Gastroesophageal sphincter (tissue), 4 donors: Measurements from ENCODE around the gene PTBP1. TPM values are rescaled to one million over a fixed set of nuclear protein-coding genes. Genes with fewer than 3 reads are reported as not detected.

Experiments used
- ATAC-seq: fragments of 150-250 bp; one replicate; pipeline ENCODE4 v1.9.1; 2016; ENCODE audit warnings: mild to moderate bottlenecking, moderate library complexity
- H3K27ac ChIP-seq, 4 donors: fragments of 200-600 bp; sonication (generic) in 3 of 4; 1 replicate in 3 of 4; 2 replicates in 1 of 4; pipeline ENCODE4 v1.5.1; 2016 to 2019
- H3K27me3 ChIP-seq: fragments of 200-600 bp; sonication (generic); one replicate; pipeline ENCODE4 v1.5.1; 2019
- H3K36me3 ChIP-seq, 2 donors: fragments of 200-600 bp; sonication (generic); one replicate each; pipeline ENCODE4 v1.5.1; 2019; ENCODE audit warnings: control low read depth in 1 of 2
- H3K4me1 ChIP-seq, 3 donors: fragments of 200-600 bp; sonication (generic); 1 replicate in 2 of 3; 2 replicates in 1 of 3; pipeline ENCODE4 v1.5.1; 2016 to 2019; ENCODE audit warnings: control low read depth in 2 of 3
- H3K4me3 ChIP-seq, 2 donors: fragments of 200-600 bp; sonication (generic); one replicate each; pipeline ENCODE4 v1.5.1; 2019; ENCODE audit warnings: mild to moderate bottlenecking in 1 of 2, moderate library complexity in 1 of 2
- H3K9me3 ChIP-seq, 3 donors: fragments of 200-600 bp; sonication (generic); one replicate each; pipeline ENCODE4 v1.5.1; 2017 to 2019; ENCODE audit warnings: control low read depth in 2 of 3
- EP300 ChIP-seq: sonication (generic); formaldehyde crosslinking; IDR thresholded peaks from one replicate; pipeline ENCODE4 v1.6.1; 2017; ENCODE audit warnings: antibody characterized with exemption, mild to moderate bottlenecking
- POLR2A ChIP-seq, 2 donors: fragments of 450-650 bp; IDR thresholded peaks; one replicate each; pipeline ENCODE4 v1.6.1; 2017; ENCODE audit warnings: antibody characterized with exemption in 2 of 2, mild to moderate bottlenecking in 2 of 2, moderate library complexity in 1 of 2
- POLR2AphosphoS5 ChIP-seq: sonication (generic); formaldehyde crosslinking; IDR thresholded peaks from one replicate; pipeline ENCODE4 v1.6.1; 2017; ENCODE audit warnings: antibody characterized with exemption
- WGBS, 2 donors: methylation state at CpG; one replicate each; pipeline ENCODE4 v1.1.5; 2018; ENCODE audit warnings: low coverage in 1 of 2; 5-methylcytosine and 5-hydroxymethylcytosine counted together
- total RNA-seq, 4 donors: library from RNA; depleted of rRNA; stranded (reverse); fragments of >200 nt; gene quantifications; one replicate each; pipeline ENCODE4 v1.1.0, GENCODE V29; 2016
- TF ChIP-seq, protein P1 (sequence below), 4 experiments: fragments of 200-600 bp in 2 of 4; fragments of 450-650 bp in 2 of 4; sonication (generic) in 1 of 4; IDR thresholded peaks; one replicate each; pipeline ENCODE4 v1.5.1; 2017 to 2019; ENCODE audit warnings: antibody characterized with exemption in 4 of 4, mild to moderate bottlenecking in 2 of 4, moderate library complexity in 2 of 4

The PTBP1 gene
- total RNA-seq, 4 donors from 2014 or later = 68.6 to 95.6 (median 79.3) TPM

DNA sequence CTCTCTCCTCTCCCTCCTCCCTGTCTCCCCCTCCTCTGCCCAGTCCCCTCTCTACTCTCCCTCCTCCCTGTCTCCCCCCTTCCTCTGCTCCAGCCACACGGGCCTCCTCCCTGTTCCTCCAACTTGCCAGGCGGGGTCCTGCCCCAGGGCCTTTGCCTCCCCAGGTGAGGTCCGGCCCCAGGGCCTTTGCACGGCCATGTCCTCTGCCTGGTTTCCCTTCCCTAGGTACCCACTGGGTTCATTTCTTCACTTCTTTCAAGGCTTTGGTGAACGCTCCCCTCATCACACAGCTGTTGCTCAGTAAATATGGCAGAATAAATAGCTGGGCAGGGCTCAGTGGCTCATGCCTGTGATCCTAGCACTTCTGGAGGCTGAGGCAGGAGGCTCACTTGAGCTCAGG lies 25.2 kb upstream of the PTBP1 start:
- Histone ChIP-seq H3K27ac (no peak overlapping the region), H3K36me3 (no peaks in the 10 kb centered on the region), H3K4me3 (no peak overlapping the region), H3K4me1 (peaks cover 0 to 11% (median 0%) of the 10 kb centered on the region in 3 donors), H3K9me3 (no peaks in the 10 kb centered on the region), H3K27me3 (peaks cover 28% of the 10 kb centered on the region)
- no peak for ATAC-seq
- WGBS, 2 donors = no CpG with 5 or more reads among the region's 5 CpGs
- no peak for TF ChIP-seq POLR2AphosphoS5
- TF ChIP-seq POLR2A (IDR thresholded peaks at IDR 0.05) = no peak
- TF ChIP-seq, protein P1, sequence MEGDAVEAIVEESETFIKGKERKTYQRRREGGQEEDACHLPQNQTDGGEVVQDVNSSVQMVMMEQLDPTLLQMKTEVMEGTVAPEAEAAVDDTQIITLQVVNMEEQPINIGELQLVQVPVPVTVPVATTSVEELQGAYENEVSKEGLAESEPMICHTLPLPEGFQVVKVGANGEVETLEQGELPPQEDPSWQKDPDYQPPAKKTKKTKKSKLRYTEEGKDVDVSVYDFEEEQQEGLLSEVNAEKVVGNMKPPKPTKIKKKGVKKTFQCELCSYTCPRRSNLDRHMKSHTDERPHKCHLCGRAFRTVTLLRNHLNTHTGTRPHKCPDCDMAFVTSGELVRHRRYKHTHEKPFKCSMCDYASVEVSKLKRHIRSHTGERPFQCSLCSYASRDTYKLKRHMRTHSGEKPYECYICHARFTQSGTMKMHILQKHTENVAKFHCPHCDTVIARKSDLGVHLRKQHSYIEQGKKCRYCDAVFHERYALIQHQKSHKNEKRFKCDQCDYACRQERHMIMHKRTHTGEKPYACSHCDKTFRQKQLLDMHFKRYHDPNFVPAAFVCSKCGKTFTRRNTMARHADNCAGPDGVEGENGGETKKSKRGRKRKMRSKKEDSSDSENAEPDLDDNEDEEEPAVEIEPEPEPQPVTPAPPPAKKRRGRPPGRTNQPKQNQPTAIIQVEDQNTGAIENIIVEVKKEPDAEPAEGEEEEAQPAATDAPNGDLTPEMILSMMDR (IDR thresholded peaks at IDR 0.05) = no peak
- TF ChIP-seq EP300 = no peak

DNA sequence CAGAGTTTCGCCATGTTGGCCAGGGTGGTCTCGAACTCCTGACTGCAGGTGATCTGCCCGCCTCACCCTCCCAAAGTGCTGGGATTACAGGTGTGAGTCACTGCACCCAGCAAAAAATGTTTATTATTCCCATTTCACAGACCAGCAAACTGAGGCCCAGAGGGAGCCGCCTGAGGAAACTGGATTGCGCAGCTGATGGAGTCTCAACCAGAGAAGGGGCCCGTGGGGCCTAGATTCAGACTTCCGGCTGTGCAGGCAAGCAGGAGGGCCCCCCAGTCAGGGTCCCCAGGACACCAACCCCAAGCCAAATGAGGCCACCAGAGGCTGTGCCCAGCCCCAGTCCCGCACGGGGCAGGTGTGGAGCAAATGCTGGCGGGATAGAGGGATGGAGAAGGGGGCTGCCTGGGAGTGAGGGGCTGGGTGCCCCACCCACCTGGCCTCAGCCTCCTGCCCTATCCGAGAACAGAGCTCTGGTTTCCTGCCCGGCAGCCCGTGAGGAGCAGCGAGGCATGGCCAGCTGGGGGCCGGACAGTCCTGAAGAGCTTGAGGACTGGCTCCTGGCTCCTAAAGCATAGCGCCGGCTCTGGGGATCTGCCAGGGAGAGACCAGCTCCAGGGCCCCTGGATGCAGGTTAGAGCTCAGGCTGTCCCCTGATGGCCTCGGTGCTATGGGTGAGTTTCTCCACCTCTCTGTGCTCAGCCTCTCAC lies 24.4 kb upstream of the PTBP1 start:
- H3K27me3 ChIP-seq = peaks cover 20% of the 10 kb centered on the region
- ATAC-seq = no peak
- 100% methylated on average over 1 of the region's 18 CpGs; no CpG with 5 or more reads in 1 of the 2 donors for WGBS, 2 donors
- peaks cover 0 to 11% (median 0%) of the 10 kb centered on the region in 3 donors for H3K4me1 ChIP-seq
- TF ChIP-seq POLR2AphosphoS5 = no peak
- TF ChIP-seq, protein P1 (IDR thresholded peaks at IDR 0.05) = no peak
- no peak for TF ChIP-seq EP300
- TF ChIP-seq POLR2A (IDR thresholded peaks at IDR 0.05) = no peak
- no peaks in the 10 kb centered on the region for H3K36me3 ChIP-seq
- H3K9me3 ChIP-seq = no peaks in the 10 kb centered on the region
- no peak overlapping the region for H3K27ac ChIP-seq
- H3K4me3 ChIP-seq = no peak overlapping the region

DNA sequence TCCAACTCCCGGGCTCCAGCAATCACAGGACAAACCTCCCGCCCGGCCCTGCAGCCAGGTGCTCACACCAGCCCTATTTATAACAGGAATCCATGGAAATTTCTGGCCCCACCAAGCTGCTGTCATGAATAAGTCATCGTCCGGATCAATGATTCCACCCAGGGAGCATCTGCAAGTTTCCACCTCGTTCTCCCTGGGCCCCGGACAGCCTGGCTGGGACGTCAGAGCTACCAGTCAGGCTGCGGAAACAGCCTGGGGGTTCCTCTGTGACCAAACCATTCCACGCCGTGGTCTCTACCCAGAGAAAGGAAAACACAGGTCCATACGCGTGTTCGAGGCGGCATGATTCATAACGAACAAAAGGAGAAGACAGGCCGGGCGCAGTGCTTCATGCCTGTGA lies 20.7 kb upstream of the PTBP1 start:
- WGBS, 2 donors = 76 to 94% methylated on average over 3 to 4 of the region's 18 CpGs
- TF ChIP-seq, protein P1 (IDR thresholded peaks at IDR 0.05) = no peak
- no peak for TF ChIP-seq EP300
- no peak for TF ChIP-seq POLR2A (IDR thresholded peaks at IDR 0.05)
- no peak for TF ChIP-seq POLR2AphosphoS5
- no peak for ATAC-seq
- Histone ChIP-seq H3K4me1 (no peaks in the 10 kb centered on the region), H3K27ac (no peak overlapping the region), H3K4me3 (no peak overlapping the region), H3K27me3 (peaks cover 16% of the 10 kb centered on the region), H3K36me3 (no peaks in the 10 kb centered on the region), H3K9me3 (no peaks in the 10 kb centered on the region)

DNA sequence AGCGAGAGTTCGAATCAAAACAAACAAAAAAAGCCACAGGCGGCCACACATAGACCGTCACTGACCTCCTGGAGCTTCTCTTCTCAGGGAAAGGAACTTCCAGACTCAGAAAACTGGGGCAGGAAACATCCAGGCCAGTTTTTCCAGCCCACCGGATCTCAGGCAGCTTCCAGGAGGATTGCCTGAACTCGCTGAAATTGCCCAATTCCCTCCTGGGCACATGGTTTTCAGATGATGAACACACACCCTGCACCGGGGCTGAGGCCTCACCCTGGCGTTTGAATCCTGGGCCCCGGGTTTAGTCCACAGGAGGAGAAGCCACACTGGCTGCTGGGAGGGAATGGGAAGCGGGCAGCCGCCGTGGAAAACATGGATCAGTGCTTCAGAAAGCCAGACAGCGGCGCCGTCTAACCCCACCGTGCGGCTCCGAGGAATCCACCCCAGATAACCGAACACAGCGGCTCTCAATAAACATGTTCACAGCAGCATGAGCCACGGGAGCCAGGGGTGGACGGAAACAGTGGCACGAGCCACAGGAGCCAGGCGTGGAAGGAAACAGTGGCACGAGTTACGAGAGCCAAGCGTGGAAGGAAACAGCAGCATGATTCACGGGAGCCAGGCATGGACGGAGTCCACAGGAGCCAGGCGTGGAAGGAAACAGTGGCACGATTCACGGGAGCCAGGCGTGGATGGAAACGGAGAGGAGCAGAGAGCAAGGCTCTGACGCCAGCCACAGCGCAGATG lies 18.2 kb upstream of the PTBP1 start:
- peak; percentile 79 for ATAC-seq
- peaks cover 28% of the 10 kb centered on the region for H3K27me3 ChIP-seq
- peaks cover 0 to 15% (median 4%) of the 10 kb centered on the region in 3 donors for H3K4me1 ChIP-seq
- H3K36me3 ChIP-seq = no peaks in the 10 kb centered on the region
- TF ChIP-seq EP300 (no peak), POLR2A (IDR thresholded peaks at IDR 0.05) (no peak), POLR2AphosphoS5 (no peak)
- TF ChIP-seq, protein P1 (IDR thresholded peaks at IDR 0.05) = no peak
- no peaks in the 10 kb centered on the region for H3K9me3 ChIP-seq
- no peak overlapping the region for H3K4me3 ChIP-seq
- peak overlapping the region in 3 of 4 donors; percentile 40 to 64 (median 53) for H3K27ac ChIP-seq
- WGBS, 2 donors = 56 to 57% methylated on average over 13 to 21 of the region's 36 CpGs
